PC-9 (cell line): Measurements from ENCODE around the gene PSMA5.

Source experiments
- EZH2 ChIP-seq: fragments of 200-600 bp; sonication (generic); IDR thresholded peaks from 2 replicates; pipeline ENCODE4 v1.8.0; 2017; ENCODE audit warnings: antibody characterized with exemption, low read depth
- TF ChIP-seq, protein P1 (sequence below): fragments of 200-600 bp; sonication (generic); conservative IDR thresholded peaks from 2 replicates; pipeline ENCODE4 v1.6.1; 2017; ENCODE audit warnings: mixed run types, antibody characterized with exemption, mild to moderate bottlenecking, moderate library complexity

DNA sequence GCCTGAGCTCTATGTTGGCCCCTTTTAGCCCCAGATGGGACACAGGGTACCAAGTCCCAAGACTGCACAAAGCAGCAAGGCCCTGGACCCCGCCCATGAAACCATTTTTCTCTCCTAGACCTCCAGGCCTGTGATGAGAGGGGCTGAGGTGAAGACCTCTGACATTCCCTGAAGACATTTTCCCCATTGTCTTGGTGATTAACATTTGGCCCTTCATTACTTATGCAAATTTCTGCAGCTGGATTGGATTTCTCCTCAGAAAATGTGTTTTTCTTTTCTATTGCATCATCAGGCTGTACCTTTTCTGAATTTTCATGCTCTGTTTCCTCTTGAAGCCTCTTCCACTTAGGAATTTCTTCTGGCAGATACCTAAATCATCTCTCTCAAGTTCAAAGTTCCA is 8.2 kb upstream of the PSMA5 start:
- TF ChIP-seq, protein P1, sequence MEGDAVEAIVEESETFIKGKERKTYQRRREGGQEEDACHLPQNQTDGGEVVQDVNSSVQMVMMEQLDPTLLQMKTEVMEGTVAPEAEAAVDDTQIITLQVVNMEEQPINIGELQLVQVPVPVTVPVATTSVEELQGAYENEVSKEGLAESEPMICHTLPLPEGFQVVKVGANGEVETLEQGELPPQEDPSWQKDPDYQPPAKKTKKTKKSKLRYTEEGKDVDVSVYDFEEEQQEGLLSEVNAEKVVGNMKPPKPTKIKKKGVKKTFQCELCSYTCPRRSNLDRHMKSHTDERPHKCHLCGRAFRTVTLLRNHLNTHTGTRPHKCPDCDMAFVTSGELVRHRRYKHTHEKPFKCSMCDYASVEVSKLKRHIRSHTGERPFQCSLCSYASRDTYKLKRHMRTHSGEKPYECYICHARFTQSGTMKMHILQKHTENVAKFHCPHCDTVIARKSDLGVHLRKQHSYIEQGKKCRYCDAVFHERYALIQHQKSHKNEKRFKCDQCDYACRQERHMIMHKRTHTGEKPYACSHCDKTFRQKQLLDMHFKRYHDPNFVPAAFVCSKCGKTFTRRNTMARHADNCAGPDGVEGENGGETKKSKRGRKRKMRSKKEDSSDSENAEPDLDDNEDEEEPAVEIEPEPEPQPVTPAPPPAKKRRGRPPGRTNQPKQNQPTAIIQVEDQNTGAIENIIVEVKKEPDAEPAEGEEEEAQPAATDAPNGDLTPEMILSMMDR, result no peak
- TF ChIP-seq EZH2, result no peak
